H1 (cell line): ENCODE results near the gene DERL2. TPM values are rescaled to one million over a fixed set of nuclear protein-coding genes. Genes with fewer than 3 reads are reported as not detected.
"Not testable (repeated sequence)": the region's sequence is repeated elsewhere in the genome, so short reads cannot be mapped to it uniquely, and the experiment has no call there.

ENCODE experiments used
- CTCF ChIA-PET: fragments of 300-600 bp; sonication (Branson Sonifier 250); formaldehyde crosslinking; loops from one replicate; lab custom pipeline; 2021; ENCODE audit not compliant: partially characterized antibody; lab: Charles Lee
- POLR2A ChIA-PET: fragments of 300-600 bp; sonication (Branson Sonifier 250); formaldehyde crosslinking; loops from one replicate; lab custom pipeline; 2021; ENCODE audit warnings: inconsistent platforms; ENCODE audit not compliant: partially characterized antibody; lab: Charles Lee
- DNase-seq, 2 experiments: peaks; one replicate each; pipeline versions ENCODE4 v3.0.0 to v3.0.0-alpha.2; 2010 to 2022; ENCODE audit warnings: low spot score in 2 of 2, low read depth in 1 of 2, mixed read lengths in 1 of 2
- FAIRE-seq: peaks from 2 replicates; lab custom pipeline; 2011; peaks lifted over from hg19 to GRCh38; lab: Jason Lieb, UNC
- H2AFZ ChIP-seq: 2 replicates; pipeline ENCODE4 v1.8.1; 2012; ENCODE audit warnings: low read length, inconsistent platforms
- H2AK5ac ChIP-seq: 2 replicates; pipeline ENCODE4 v1.6.1; 2013; ENCODE audit warnings: low read depth, low read length
- H2BK120ac ChIP-seq: replicated peaks from 2 replicates; pipeline ENCODE3; 2013; ENCODE audit warnings: low read depth, low read length, inconsistent platforms
- H2BK12ac ChIP-seq: 2 replicates; pipeline ENCODE4 v1.6.1; 2013; ENCODE audit warnings: low read depth, low read length
- H2BK15ac ChIP-seq: 2 replicates; pipeline ENCODE4 v1.6.1; 2013; ENCODE audit warnings: low read length
- H2BK20ac ChIP-seq: 2 replicates; pipeline ENCODE4 v1.6.1; 2013; ENCODE audit warnings: low read length
- H2BK5ac ChIP-seq: 2 replicates; pipeline ENCODE4 v1.6.1; 2013; ENCODE audit warnings: low read depth, low read length
- H3K14ac ChIP-seq: 2 replicates; pipeline ENCODE4 v1.6.1; 2013; ENCODE audit warnings: inconsistent platforms; ENCODE audit not compliant: insufficient read length
- H3K18ac ChIP-seq: 2 replicates; pipeline ENCODE4 v1.6.1; 2013; ENCODE audit warnings: low read length; ENCODE audit errors: extremely low read depth
- H3K23ac ChIP-seq: 2 replicates; pipeline ENCODE4 v1.6.1; 2013; ENCODE audit warnings: inconsistent platforms; ENCODE audit not compliant: insufficient read length
- H3K23me2 ChIP-seq: 2 replicates; pipeline ENCODE4 v1.6.1; 2013; ENCODE audit warnings: low read depth, low read length
- H3K27ac ChIP-seq: 2 replicates; pipeline ENCODE4 v1.6.1; 2011; ENCODE audit warnings: low read depth, low read length, inconsistent platforms
- H3K27me3 ChIP-seq, 4 experiments: replicated peaks in 1 of 4; 1 replicate in 1 of 4; 2 replicates in 3 of 4; pipeline versions ENCODE4 v1.6.1 to v1.8.1; 2011 to 2013; ENCODE audit warnings: low read length in 3 of 4, mild to moderate bottlenecking in 3 of 4, inconsistent platforms in 2 of 4, mixed read lengths in 2 of 4, moderate library complexity in 1 of 4; ENCODE audit not compliant: control insufficient read depth in 3 of 4, insufficient read depth in 3 of 4; ENCODE audit errors: extremely low read depth in 1 of 4
- H3K36me3 ChIP-seq, 4 experiments: 2 replicates each; pipeline versions ENCODE4 v1.6.1 to v1.8.1; 2011 to 2013; ENCODE audit warnings: mild to moderate bottlenecking in 4 of 4, low read length in 3 of 4, moderate library complexity in 2 of 4, control low read depth in 1 of 4, inconsistent platforms in 1 of 4; ENCODE audit not compliant: insufficient read depth in 4 of 4, control insufficient read depth in 2 of 4
- H3K4ac ChIP-seq: replicated peaks from 2 replicates; pipeline ENCODE3; 2013; ENCODE audit warnings: low read length, low read depth, mixed read lengths, inconsistent platforms; ENCODE audit not compliant: insufficient read length
- H3K4me1 ChIP-seq, 4 experiments: replicated peaks in 1 of 4; 1 replicate in 1 of 4; 2 replicates in 3 of 4; pipeline versions ENCODE4 v1.6.1 to v1.8.1; 2011 to 2013; ENCODE audit warnings: low read length in 3 of 4, inconsistent platforms in 2 of 4, mixed read lengths in 1 of 4; ENCODE audit not compliant: insufficient read depth in 4 of 4, control insufficient read depth in 3 of 4
- H3K4me2 ChIP-seq, 2 experiments: 2 replicates each; pipeline versions ENCODE4 v1.6.1 to v1.8.1; 2011 to 2013; ENCODE audit warnings: low read depth in 2 of 2, low read length in 2 of 2, control low read depth in 1 of 2, inconsistent platforms in 1 of 2, mild to moderate bottlenecking in 1 of 2; ENCODE audit not compliant: insufficient read depth in 1 of 2
- H3K4me3 ChIP-seq, 4 experiments: fragments of 200-600, 300-600 bp in 1 of 4; sonication (generic), shearing (Covaris generic), sonication (Bioruptor Twin) in 1 of 4; 2 replicates each; pipeline versions ENCODE4 v1.5.1 to v1.8.1; 2011 to 2016; ENCODE audit warnings: low read length in 4 of 4, low read depth in 3 of 4, control low read depth in 2 of 4, inconsistent platforms in 2 of 4, mild to moderate bottlenecking in 2 of 4, mixed read lengths in 1 of 4, moderate library complexity in 1 of 4; ENCODE audit not compliant: insufficient read depth in 2 of 4; ENCODE audit errors: extremely low read depth in 1 of 4
- H3K56ac ChIP-seq: replicated peaks from 2 replicates; pipeline ENCODE3; 2013; ENCODE audit warnings: low read depth, mild to moderate bottlenecking, mixed read lengths, low read length, inconsistent platforms; ENCODE audit not compliant: insufficient read length
- H3K79me1 ChIP-seq: 2 replicates; pipeline ENCODE4 v1.6.1; 2013; ENCODE audit warnings: low read depth, low read length, control low read depth
- H3K79me2 ChIP-seq, 2 experiments: 2 replicates each; pipeline versions ENCODE4 v1.6.1 to v1.8.1; 2012 to 2013; ENCODE audit warnings: low read length in 2 of 2, mild to moderate bottlenecking in 2 of 2, inconsistent platforms in 1 of 2; ENCODE audit not compliant: insufficient read depth in 2 of 2, control insufficient read depth in 1 of 2
- H3K9ac ChIP-seq, 4 experiments: replicated peaks in 1 of 4; 1 replicate in 1 of 4; 2 replicates in 3 of 4; pipeline versions ENCODE4 v1.6.1 to v1.8.1; 2011 to 2013; ENCODE audit warnings: low read depth in 3 of 4, low read length in 3 of 4, control low read depth in 2 of 4, mild to moderate bottlenecking in 2 of 4, moderate library complexity in 2 of 4, inconsistent platforms in 1 of 4; ENCODE audit errors: extremely low read depth in 1 of 4
- H3K9me3 ChIP-seq, 2 experiments: 2 replicates each; pipeline versions ENCODE4 v1.6.1 to v1.8.1; 2012 to 2013; ENCODE audit warnings: mild to moderate bottlenecking in 2 of 2, moderate library complexity in 2 of 2, control low read depth in 1 of 2, inconsistent platforms in 1 of 2, low read depth in 1 of 2, low read length in 1 of 2, mixed read lengths in 1 of 2; ENCODE audit not compliant: insufficient read depth in 2 of 2
- H4K20me1 ChIP-seq, 2 experiments: replicated peaks in 1 of 2; 2 replicates each; pipeline versions ENCODE3 to v1.8.1; 2011 to 2013; ENCODE audit warnings: inconsistent platforms in 2 of 2, low read length in 2 of 2, mild to moderate bottlenecking in 1 of 2; ENCODE audit not compliant: insufficient read depth in 2 of 2, control insufficient read depth in 1 of 2
- H4K5ac ChIP-seq: 2 replicates; pipeline ENCODE4 v1.6.1; 2013; ENCODE audit warnings: low read length, low read depth, mixed read lengths, inconsistent platforms; ENCODE audit not compliant: insufficient read length
- H4K8ac ChIP-seq: 2 replicates; pipeline ENCODE4 v1.8.0; 2013; ENCODE audit warnings: mild to moderate bottlenecking, moderate library complexity, low read length, inconsistent platforms; ENCODE audit not compliant: insufficient read depth; ENCODE audit errors: extremely low read depth
- H4K91ac ChIP-seq: replicated peaks from 2 replicates; pipeline ENCODE3; 2013; ENCODE audit warnings: low read length, mixed read lengths, inconsistent platforms; ENCODE audit not compliant: insufficient read length
- EZH2 ChIP-seq: fragments of 200-600 bp; sonication (generic); IDR thresholded peaks from 2 replicates; pipeline ENCODE4 v1.7.1; 2012; ENCODE audit warnings: low read depth, mild to moderate bottlenecking, moderate library complexity, low read length, inconsistent platforms; ENCODE audit not compliant: severe bottlenecking
- SAP30 ChIP-seq: fragments of 300-600 bp; sonication (generic); IDR thresholded peaks from 2 replicates; pipeline ENCODE4 v1.7.1; 2012; ENCODE audit warnings: low read length, moderate library complexity, mild to moderate bottlenecking, inconsistent platforms; ENCODE audit not compliant: insufficient read depth, insufficient replicate concordance
- SP1 ChIP-seq: IDR thresholded peaks from 2 replicates; pipeline ENCODE4 v1.6.1; 2011; ENCODE audit warnings: low read depth, low read length
- SUZ12 ChIP-seq: fragments of 200-600 bp; sonication (generic); IDR thresholded peaks from 2 replicates; pipeline ENCODE4 v1.6.1; 2012; ENCODE audit warnings: mild to moderate bottlenecking, inconsistent platforms, low read length, moderate library complexity, mixed read lengths
- WGBS, 2 experiments: shearing (Covaris generic) in 1 of 2; methylation state at CpG; one replicate each; pipeline versions ENCODE4 v1.1.6 to v1.1.7; 2013 to 2015; ENCODE audit warnings: low lambda C conversion rate in 2 of 2, mixed read lengths in 2 of 2, inconsistent platforms in 1 of 2, low coverage in 1 of 2, missing lambda C conversion rate in 1 of 2; ENCODE audit not compliant: insufficient replicate concordance in 2 of 2, insufficient coverage in 1 of 2, insufficient read length in 1 of 2; ENCODE audit errors: extremely low coverage in 1 of 2, missing lambda C conversion rate in 1 of 2; 5-methylcytosine and 5-hydroxymethylcytosine counted together
- polyA plus RNA-seq, 7 experiments: library from polyadenylated mRNA; depleted of rRNA in 3 of 7; stranded (reverse) in 5 of 7; unstranded in 2 of 7; fragments of >200 nt in 5 of 7; fragments of 200-250 nt in 2 of 7; gene quantifications; 1 replicate in 5 of 7; 2 replicates in 1 of 7; 4 replicates in 1 of 7; pipeline versions ENCODE4 v1.2.1 to v1.2.3, GENCODE V29; 2011 to 2013; ENCODE audit warnings: missing spikeins in 2 of 7, mixed read lengths in 2 of 7
- total RNA-seq: library from RNA; stranded (reverse); fragmentation: NEBNext Ultra II Directional; extraction: Animal tissue kit (Norgen Biotek cat#: 25700); gene quantifications from 2 replicates; pipeline ENCODE4 v1.2.1, GENCODE V29; 2021
- TF ChIP-seq, protein P1 (sequence below): IDR thresholded peaks from 2 replicates; pipeline ENCODE4 v1.6.1; 2012; ENCODE audit warnings: low read length, inconsistent platforms

The DERL2 gene
- total and polyA plus RNA-seq, 2 of the 8 experiments (the other 6 are each of a cell fraction or from before 2014, with no cell fraction given): 55.3 to 58.4 TPM

DNA sequence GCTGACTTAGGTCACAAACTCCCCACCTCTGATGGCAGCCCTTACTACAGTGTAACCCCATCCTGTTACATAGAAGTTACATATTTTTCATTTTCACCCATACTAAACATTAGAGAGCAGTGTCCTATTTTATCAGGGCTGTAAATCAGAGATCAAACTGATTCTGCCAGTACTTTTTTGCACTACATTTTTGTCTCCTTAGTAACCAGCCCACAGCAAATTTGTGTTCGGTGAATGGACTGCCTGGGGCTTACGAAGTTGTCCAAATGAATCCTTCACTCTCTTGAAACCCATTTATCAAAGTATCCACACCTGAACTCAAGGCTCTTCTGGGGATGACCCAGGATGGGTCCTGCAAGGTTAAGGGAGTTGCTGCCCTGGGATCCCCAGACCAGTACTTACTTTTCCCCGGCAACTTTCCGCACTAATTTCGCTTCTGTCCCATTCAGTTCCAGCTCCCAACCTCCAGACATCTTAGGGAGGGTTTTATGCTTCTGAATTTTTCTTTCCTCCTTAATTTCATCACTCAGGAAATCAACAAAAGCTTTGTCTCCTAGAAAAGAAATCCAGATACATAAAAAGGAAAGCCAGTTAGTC lies 48.2 kb downstream of the DERL2 start (continued):
- no peak for TF ChIP-seq EZH2
- TF ChIP-seq SAP30: no peak
- TF ChIP-seq SUZ12: no peak
- TF ChIP-seq, protein P1, sequence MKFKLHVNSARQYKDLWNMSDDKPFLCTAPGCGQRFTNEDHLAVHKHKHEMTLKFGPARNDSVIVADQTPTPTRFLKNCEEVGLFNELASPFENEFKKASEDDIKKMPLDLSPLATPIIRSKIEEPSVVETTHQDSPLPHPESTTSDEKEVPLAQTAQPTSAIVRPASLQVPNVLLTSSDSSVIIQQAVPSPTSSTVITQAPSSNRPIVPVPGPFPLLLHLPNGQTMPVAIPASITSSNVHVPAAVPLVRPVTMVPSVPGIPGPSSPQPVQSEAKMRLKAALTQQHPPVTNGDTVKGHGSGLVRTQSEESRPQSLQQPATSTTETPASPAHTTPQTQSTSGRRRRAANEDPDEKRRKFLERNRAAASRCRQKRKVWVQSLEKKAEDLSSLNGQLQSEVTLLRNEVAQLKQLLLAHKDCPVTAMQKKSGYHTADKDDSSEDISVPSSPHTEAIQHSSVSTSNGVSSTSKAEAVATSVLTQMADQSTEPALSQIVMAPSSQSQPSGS: no peak
- TF ChIP-seq SP1: no peak

DNA sequence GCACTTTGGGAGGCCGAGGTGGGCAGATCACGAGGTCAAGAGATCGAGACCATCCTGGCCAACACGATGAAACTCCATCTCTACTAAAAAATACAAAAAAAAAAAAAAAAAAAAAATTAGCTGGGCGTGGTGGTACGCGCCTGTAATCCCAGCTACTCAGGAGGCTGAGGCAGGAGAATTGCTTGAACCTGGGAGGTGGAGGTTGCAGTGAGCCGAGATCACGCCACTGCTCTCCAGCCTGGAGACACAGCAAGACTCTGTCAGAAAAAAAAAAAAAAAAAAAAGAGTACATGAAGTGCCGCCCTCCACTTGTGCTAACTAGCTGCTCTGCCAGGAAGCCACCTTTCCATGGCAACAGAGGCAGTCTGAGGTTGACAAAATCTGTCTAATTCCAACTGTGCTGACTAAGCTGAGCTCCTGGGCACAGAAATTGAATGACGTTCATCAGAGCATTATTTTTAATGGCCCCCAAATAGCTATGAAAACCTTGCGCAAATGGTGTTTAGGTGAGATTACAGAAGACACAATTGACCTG lies 50.1 kb downstream of the DERL2 start:
- not testable (repeated sequence) for H3K27ac ChIP-seq, H4K8ac ChIP-seq, H4K91ac ChIP-seq, FAIRE-seq, H3K56ac ChIP-seq, H3K9me3 ChIP-seq, H3K23me2 ChIP-seq, H3K27me3 ChIP-seq, H3K4ac ChIP-seq, H3K4me3 ChIP-seq, H2AK5ac ChIP-seq, H2BK20ac ChIP-seq, H3K14ac ChIP-seq, H4K5ac ChIP-seq, H2AFZ ChIP-seq, H3K9ac ChIP-seq, H2BK5ac ChIP-seq, H2BK15ac ChIP-seq, H3K4me1 ChIP-seq, H3K18ac ChIP-seq, H2BK120ac ChIP-seq, H2BK12ac ChIP-seq, H3K79me1 ChIP-seq, H3K23ac ChIP-seq, DNase-seq
- Histone ChIP-seq H3K79me2 (peaks cover 12 to 41% of the 10 kb centered on the region in 2 experiments), H3K36me3 (peaks cover 26 to 72% (median 54%) of the 10 kb centered on the region in 4 experiments), H4K20me1 (peaks cover 5 to 25% of the 10 kb centered on the region in 2 experiments), H3K4me2 (0 out of 4 replicates have a peak overlapping the region, but pooled peaks of 1 of the 2 experiments have one; percentile 5)
- POLR2A ChIA-PET: interaction anchor here (0.6 to 21.2 kb wide), 5 partner anchors 7 to 1962 kb away, joined by 4 to 228 read pairs (median 5); partner anchors contain the start of genes DERL2, MIS12, NUP88 and RPAIN
- CTCF ChIA-PET: interaction anchor here (1.6 kb wide), 1 partner anchor 18 kb away, joined by 4 read pairs; no protein-coding TSS in a partner anchor
- 94% methylated on average over 9 of the region's 12 CpGs; no CpG with 5 or more reads in 1 of the 2 experiments for WGBS, 2 experiments
